Kidney (tissue), 14 donors: Measurements from ENCODE around the gene CYP1A2. TPM values are rescaled to one million over a fixed set of nuclear protein-coding genes. Genes with fewer than 3 reads are reported as not detected.

Source experiments
- DNase-seq, 5 donors: peaks; one replicate each; pipeline ENCODE4 v3.0.0-alpha.2; 2013 to 2020
- FAIRE-seq: peaks from 2 replicates; lab custom pipeline; 2012; peaks lifted over from hg19 to GRCh38; lab: Jason Lieb, UNC
- H3K27ac ChIP-seq, 2 donors: one replicate each; pipeline ENCODE4 v1.7.0; 2013; ENCODE audit warnings: low read depth in 2 of 2, low read length in 2 of 2, inconsistent platforms in 1 of 2
- H3K27me3 ChIP-seq: one replicate; pipeline ENCODE4 v1.7.1; 2013; ENCODE audit warnings: low read length, inconsistent platforms; ENCODE audit not compliant: control insufficient read depth, insufficient read depth
- H3K36me3 ChIP-seq, 3 donors: one replicate each; pipeline versions ENCODE4 v1.7.0 to v1.7.1; 2013; ENCODE audit warnings: low read length in 3 of 3, control low read depth in 1 of 3, inconsistent platforms in 1 of 3; ENCODE audit not compliant: insufficient read depth in 3 of 3, control insufficient read depth in 2 of 3
- H3K4me1 ChIP-seq, 3 donors: one replicate each; pipeline versions ENCODE4 v1.7.0 to v1.7.1; 2013; ENCODE audit warnings: low read length in 3 of 3, inconsistent platforms in 1 of 3, low read depth in 1 of 3; ENCODE audit not compliant: control insufficient read depth in 2 of 3, insufficient read depth in 2 of 3
- H3K4me3 ChIP-seq, 3 donors: one replicate each; pipeline versions ENCODE4 v1.7.0 to v1.8.1; 2013; ENCODE audit warnings: low read length in 3 of 3, control low read depth in 1 of 3, inconsistent platforms in 1 of 3
- H3K9ac ChIP-seq, 3 donors: one replicate each; pipeline versions ENCODE4 v1.7.0 to v1.7.1; 2013; ENCODE audit warnings: low read length in 3 of 3, control low read depth in 1 of 3, inconsistent platforms in 1 of 3
- H3K9me3 ChIP-seq, 3 donors: one replicate each; pipeline versions ENCODE4 v1.7.0 to v1.7.1; 2013; ENCODE audit warnings: low read length in 3 of 3, control low read depth in 1 of 3, inconsistent platforms in 1 of 3; ENCODE audit not compliant: control insufficient read depth in 2 of 3, insufficient read depth in 1 of 3
- intact Hi-C: fragments of 100-400 bp; cut with DNase I; formaldehyde crosslinking; loops from one replicate; pipeline ENCODE4 v1.11.1; 2022
- polyA plus RNA-seq: library from polyadenylated mRNA; stranded (reverse); fragments of 350-450 nt; fragmentation: Illumina TruSeq; extraction: RNeasy Lipid Tissue Mini Kit (QIAGEN cat#74804); gene quantifications from one replicate; pipeline ENCODE4 v1.2.3, GENCODE V29; 2014; ENCODE audit warnings: low read depth, low replicate concordance; ENCODE audit not compliant: insufficient read depth
- total RNA-seq: library from RNA; stranded (reverse); fragmentation: NEBNext Ultra II Directional; extraction: Animal tissue kit (Norgen Biotek cat#: 25700); gene quantifications from one replicate; pipeline ENCODE4 v1.2.1, GENCODE V29; 2021
- TF ChIP-seq, protein P1 (sequence below): IDR thresholded peaks from 3 replicates; pipeline ENCODE4 v1.5.1; 2012; ENCODE audit warnings: mild to moderate bottlenecking, moderate library complexity, borderline replicate concordance; ENCODE audit not compliant: insufficient read depth; ENCODE audit errors: extremely low read depth
- donor health status: control.
- donor health status: control.
- donor health status: control.
- donor health status: control.
- donor health status: control.
- donor health status: DM: yes; HTN: yes; CAD: no.
- donor health status: Normal renal cell carcinoma (clear cell type).

The CYP1A2 gene
- total and polyA plus RNA-seq, 2 donors from 2014 or later: not detected

DNA sequence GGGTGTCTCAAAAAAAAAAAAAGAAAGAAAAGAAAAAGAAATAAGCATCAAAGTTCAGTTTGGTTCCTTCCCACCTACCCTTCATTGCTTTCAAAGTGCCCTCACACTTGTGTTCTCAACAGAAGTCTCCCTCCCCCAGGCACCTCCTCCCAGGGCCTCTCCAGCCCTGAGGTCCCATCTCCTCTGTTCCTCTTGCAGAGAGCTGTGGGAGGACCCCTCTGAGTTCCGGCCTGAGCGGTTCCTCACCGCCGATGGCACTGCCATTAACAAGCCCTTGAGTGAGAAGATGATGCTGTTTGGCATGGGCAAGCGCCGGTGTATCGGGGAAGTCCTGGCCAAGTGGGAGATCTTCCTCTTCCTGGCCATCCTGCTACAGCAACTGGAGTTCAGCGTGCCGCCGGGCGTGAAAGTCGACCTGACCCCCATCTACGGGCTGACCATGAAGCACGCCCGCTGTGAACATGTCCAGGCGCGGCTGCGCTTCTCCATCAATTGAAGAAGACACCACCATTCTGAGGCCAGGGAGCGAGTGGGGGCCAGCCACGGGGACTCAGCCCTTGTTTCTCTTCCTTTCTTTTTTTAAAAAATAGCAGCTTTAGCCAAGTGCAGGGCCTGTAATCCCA lies 6.1 kb downstream of the CYP1A2 start:
- Histone ChIP-seq H3K9ac (no peak overlapping the region), H3K4me3 (no peak overlapping the region), H3K27me3 (no peaks in the 10 kb centered on the region), H3K9me3 (no peaks in the 10 kb centered on the region), H3K4me1 (no peaks in the 10 kb centered on the region), H3K27ac (no peak overlapping the region), H3K36me3 (no peaks in the 10 kb centered on the region)
- TF ChIP-seq, protein P1, sequence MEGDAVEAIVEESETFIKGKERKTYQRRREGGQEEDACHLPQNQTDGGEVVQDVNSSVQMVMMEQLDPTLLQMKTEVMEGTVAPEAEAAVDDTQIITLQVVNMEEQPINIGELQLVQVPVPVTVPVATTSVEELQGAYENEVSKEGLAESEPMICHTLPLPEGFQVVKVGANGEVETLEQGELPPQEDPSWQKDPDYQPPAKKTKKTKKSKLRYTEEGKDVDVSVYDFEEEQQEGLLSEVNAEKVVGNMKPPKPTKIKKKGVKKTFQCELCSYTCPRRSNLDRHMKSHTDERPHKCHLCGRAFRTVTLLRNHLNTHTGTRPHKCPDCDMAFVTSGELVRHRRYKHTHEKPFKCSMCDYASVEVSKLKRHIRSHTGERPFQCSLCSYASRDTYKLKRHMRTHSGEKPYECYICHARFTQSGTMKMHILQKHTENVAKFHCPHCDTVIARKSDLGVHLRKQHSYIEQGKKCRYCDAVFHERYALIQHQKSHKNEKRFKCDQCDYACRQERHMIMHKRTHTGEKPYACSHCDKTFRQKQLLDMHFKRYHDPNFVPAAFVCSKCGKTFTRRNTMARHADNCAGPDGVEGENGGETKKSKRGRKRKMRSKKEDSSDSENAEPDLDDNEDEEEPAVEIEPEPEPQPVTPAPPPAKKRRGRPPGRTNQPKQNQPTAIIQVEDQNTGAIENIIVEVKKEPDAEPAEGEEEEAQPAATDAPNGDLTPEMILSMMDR: no peak
- intact Hi-C loops: no loop called here
- no peak for FAIRE-seq
- peak in 1 of 5 donors; percentile 22 for DNase-seq

- intact Hi-C loops: no loop called here
- Histone ChIP-seq H3K4me3 (no peak overlapping the region), H3K9me3 (no peaks in the 10 kb centered on the region), H3K4me1 (no peaks in the 10 kb centered on the region), H3K27ac (no peak overlapping the region), H3K36me3 (no peaks in the 10 kb centered on the region), H3K27me3 (no peaks in the 10 kb centered on the region), H3K9ac (no peak overlapping the region)
- FAIRE-seq (no peak), DNase-seq (peak in 1 of 5 donors; percentile 22)
- TF ChIP-seq, protein P1: no peak
Measured at GRCh38 chr15:74758736-74759135, 10.1 kb downstream of the CYP1A2 start.

DNA sequence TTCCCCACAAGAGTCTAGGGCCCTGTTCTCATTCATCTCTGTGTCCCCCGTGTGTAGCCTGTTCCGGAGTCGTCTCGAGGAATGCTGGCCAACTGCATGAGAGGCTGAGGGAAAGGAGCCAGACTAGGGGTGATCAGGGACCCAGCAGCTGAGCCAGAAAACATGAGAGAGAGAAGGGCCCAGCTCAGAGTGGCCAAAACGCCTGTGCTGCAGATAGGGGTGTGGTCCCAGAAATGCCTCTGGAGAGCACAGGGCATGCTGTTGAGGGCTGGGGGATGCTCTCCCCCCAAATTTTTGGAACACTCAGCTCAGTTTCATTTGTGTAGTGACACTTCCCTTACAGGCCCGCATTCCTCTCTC lies 14.1 kb downstream of the CYP1A2 start:
- DNase-seq: no peak
- no peak for FAIRE-seq
- no peaks in the 10 kb centered on the region for H3K27me3 ChIP-seq
- no peaks in the 10 kb centered on the region for H3K4me1 ChIP-seq
- no peaks in the 10 kb centered on the region for H3K9me3 ChIP-seq
- H3K36me3 ChIP-seq: no peaks in the 10 kb centered on the region
- H3K9ac ChIP-seq: no peak overlapping the region
- TF ChIP-seq, protein P1: no peak
- no peak overlapping the region for H3K27ac ChIP-seq
- intact Hi-C loops: no loop called here
- no peak overlapping the region for H3K4me3 ChIP-seq

DNA sequence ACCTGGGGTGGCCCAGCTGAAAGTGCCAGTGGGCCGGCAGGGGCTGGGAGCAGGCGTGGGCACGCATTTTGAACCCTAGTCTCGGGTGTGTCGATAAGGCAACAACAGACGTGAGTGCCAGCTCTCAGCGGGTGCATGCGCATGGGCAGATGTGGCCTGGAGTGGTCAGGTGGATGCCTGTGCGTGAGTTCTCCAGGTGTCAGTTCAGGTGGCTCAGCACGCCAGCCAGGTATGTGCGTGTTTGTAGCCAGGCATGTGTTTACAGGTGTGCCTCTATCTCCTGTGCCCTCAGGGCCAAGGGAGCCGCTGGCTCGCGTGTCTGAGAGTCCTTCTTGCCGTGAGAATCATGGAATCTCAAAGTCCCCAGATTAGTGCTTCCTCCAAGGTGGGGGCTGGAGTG lies 14.8 kb downstream of the CYP1A2 start:
- intact Hi-C loops: no loop called here
- H3K9ac ChIP-seq: no peak overlapping the region
- DNase-seq: no peak

More for the DNA sequence above, 14.8 kb downstream of the CYP1A2 start:
- TF ChIP-seq, protein P1: no peak
- Histone ChIP-seq H3K9me3 (no peaks in the 10 kb centered on the region), H3K4me3 (no peak overlapping the region), H3K27me3 (no peaks in the 10 kb centered on the region), H3K36me3 (no peaks in the 10 kb centered on the region), H3K27ac (no peak overlapping the region), H3K4me1 (no peaks in the 10 kb centered on the region)
- FAIRE-seq: no peak
